Fibroblast of peridontal ligament (primary cell): ENCODE measurements around the gene GREM2.

ENCODE experiments used
- DNase-seq: peaks from one replicate; pipeline ENCODE4 v3.0.0-alpha.2; 2010; ENCODE audit errors: extremely low read depth

GREM2 gene

DNA sequence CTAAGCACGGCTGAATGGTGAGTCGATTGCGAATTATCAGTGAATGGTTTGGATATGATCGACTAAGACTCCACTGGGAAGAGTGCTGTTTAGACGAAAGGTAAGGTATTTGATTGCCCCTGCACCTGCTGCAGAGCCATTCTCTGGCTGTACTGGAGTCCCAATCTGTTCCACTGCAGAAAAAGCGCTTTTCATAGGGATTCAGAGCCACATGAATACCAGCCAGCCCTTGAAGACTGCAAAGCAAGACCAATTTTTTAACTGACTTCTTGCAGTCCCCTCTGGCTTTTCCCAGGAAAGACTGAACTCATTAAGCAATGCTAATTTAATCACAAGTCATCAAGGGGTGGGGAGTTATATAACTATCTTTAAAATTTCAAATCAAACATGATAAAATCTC is 1.3 kb downstream of the GREM2 start:
- peak; percentile 34 for DNase-seq

DNA sequence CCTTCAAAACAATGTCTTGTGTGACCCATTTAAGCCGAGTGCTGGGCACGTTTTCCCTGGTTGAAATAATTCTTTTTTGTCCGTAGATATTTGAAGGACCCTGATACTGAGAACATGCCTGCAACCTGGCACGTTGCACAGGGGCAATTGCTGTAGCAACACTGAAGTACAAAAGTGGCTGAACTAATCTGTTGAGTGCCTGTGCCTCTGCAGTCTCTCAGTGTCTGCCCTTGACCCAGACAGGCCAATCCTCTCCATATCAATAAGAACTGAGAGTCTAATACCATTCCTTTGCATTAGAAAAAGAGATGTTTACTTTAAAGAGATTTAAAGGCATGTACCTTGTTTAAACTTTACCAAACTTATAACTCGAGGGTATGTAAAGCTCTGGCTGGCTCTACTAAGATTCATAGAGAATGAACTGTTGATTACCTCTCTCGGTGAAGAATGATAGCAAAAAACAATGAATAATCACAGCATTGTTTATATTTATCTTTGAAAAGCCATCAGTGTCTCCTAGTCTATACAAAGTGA is 2.4 kb downstream of the GREM2 start:
- DNase-seq = peak; percentile 20

DNA sequence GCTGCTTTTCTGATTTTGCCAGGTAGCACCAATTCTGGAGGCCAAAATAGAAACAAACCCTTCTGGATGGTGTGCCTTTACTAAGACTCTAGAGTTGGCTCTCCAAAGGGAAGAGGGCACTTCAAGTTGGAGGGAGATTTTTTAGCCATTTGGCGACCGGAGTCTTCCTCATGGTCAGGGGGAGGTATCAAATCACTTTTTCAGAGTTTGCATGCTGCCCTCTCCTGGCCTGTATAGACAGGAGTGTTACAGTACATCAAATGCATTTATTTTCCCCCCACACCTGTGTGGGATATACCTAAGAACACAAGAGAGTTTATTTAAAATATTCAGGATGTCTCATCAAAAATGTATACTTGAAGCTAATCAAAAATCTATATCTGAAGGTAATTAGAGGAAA is 3.2 kb downstream of the GREM2 start:
- DNase-seq = peak; percentile 38

DNA sequence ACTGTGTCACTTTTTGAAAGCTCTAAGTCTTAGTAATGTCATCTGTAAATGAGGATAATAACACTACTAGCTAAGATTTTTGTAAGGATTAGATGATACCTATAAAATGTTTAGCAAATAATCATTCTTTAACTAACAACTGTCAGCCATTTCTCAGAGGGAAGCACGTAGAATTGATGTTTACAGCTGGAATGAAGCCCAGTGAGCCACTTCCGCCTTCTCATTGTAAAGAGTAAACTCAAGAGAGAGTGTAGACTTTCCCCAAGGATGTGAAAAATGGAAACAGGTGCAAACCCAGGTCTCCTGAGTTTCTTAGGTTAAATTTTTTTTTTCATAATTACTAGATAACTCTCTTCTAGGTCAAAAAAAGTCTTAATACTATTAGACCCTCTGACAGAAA is 4.9 kb downstream of the GREM2 start:
- DNase-seq = no peak

DNA sequence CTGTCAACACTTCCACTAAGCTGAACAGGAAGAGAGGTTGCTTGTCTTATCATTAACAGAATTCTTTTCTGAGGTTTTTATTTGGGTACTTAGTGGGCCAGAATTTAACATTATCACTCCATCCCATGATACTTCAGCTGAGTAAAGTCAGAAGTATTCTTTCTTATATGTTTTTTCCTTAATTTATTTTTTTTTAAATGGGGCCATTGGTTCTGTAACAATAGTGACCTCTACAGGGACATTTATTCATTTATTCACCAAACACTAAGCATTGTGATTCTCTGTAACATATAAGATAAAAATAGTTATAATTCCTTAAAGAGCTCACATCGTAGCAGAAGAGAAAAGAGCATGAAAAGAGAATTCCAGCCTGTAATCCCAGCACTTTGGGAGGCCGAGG is 9.8 kb downstream of the GREM2 start:
- peak; percentile 57 for DNase-seq

DNA sequence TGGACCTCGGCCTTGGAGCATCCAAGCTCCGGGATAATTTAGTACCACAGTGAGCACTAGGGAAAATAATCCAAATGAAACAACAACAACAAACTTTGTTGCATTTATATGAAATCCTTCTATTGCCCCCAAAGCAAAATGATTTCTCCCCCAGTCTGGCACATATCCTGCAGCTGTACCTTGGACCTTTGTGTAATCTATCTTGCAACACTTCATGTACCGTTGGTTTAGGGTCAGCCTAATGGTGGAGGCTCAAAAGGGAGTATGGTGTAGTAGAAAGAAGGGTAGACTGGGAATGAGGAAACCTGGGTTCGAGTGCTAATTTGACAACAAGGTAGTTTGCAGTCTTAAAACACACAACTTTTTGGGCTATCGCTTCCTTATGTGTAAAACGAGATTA is 12.1 kb downstream of the GREM2 start:
- DNase-seq = no peak

DNA sequence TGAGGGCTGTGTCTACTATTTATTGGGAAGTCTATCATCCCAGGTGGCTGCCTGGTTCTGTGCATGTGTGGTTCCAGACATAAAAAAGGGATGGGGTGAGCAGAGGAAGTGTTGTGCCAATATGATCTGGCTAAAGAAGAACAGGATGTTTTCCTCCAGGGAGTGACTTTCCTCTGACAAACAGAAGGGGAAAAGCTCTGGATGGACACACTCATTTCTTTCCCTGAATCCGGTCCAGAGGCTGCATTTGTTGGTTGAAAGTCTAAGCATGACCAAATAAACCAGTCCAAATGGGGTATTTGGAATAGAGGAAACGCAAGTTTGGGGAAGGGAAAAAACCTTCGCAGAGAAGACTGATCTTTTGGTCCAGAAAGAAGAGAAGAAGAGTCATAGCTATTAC is 12.7 kb downstream of the GREM2 start:
- no peak for DNase-seq

DNA sequence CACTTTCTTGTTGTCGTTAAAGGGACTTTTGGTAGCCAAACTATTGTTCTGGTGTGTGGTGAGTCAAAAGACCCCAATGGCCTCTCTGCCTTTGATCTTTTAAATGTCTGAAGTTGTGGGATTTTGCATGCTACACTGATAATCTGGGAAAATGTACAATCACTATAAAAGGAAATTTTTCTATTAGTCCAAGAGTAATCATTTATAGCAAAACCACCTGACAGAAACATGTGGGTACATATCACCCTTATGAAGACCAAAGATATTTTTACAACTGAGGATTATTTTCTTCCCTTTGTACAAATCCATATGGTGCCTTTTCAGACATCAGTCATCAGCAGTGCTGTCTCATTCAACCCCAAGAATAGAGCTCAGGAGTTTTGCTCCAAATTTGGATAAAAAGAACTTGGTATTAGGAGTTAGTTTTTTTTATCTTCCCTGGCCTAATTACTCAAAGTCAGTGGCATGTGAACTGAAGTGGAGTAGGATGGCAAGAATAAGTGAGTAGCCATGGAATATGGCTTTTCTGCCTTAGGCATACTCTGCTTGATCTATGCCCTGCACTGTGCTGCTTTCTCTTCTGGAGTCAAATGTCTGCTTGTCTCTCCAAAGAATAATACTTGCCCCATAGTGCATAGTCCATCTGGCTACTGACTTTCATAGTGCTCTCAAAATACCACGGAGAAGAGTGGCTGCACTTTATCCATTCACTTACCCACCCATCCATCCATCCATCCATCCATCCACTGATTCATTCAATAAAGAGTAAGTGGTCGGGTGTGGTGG is 13.5 kb downstream of the GREM2 start:
- DNase-seq = no peak

DNA sequence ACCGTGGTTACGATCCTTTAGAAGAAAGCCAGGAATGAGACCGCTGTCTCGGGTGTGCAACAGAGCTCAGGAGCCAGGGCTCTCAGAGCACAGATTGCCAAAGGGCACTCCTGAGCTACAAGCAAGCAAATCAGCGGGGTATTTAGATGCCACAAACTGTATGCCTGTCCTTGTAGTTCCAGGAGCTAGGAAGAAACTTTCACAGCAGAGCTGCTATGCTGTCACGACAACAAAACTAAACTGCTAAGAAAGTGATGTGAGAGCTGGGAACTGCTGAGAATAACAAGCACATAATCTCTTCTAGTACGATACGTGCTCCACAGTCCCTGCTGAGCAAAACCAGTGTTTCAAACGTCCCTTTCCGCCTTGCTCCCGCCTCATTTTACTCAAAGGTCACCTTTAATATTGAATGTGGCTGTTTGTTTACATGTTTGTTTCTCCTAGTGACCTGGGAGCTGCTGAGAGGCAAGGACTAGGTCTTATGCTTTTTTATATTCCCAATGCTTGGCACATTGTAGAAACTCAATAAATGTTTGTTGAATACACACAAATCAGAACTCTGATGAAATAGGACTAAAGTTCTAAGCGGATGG is 14.7 kb downstream of the GREM2 start:
- peak; percentile 51 for DNase-seq

DNA sequence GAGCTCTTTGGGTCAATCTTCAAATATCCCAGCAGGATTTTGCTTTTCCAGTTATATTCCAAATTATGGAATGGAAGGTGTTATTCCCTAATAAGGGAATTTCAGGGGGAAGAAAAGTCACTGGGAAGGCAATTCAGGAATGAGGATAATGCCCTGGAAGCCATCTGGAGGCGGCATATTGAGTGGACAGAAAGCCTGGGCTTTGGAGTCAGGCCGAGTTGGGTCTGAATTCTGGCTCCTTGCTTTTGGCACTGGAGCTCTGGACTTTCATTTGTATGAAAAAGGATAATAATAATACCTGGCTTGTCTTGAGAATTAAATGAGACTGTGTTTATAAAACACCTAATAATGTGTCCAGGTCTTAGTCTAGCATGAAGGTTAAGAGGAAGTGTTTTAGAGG is 16.5 kb downstream of the GREM2 start:
- no peak for DNase-seq

DNA sequence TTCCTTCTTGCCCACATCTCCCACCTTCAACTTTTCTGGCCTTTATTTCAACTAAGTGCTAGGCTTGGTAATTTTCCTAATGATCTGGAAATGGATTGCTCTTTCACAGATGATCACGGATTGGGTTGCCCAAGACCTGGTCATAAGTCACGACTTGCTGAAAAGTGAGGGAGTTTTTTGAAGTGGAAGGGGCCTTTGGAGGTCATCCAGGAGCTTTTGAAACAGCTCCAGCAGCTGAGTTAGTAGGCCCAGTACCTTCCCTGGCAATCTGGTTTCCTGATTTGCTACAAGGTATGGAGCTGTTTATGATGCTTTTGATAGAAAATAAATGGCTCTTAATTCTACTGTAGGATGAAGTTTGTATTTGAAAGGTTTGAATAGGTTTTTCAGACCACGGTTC is 20.4 kb downstream of the GREM2 start:
- no peak for DNase-seq

DNA sequence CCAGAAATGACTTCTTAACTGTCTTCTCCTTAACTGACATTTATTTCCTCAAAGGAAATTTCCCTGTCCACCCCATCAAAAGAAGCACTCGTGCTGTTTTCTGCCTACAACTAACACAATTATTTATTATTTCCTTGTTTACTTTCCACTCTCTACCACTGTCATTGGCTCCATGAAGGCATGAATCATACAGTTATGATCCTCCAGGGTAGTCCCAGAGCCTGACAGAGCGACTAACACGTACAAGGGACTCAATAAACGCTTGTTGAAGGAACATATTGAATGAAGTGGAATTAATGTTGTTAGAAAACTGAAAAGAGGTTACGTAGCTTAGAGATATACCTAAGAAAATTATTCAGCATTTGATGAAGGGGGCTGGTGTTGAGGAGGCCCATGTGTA is 20.9 kb downstream of the GREM2 start:
- no peak for DNase-seq

DNA sequence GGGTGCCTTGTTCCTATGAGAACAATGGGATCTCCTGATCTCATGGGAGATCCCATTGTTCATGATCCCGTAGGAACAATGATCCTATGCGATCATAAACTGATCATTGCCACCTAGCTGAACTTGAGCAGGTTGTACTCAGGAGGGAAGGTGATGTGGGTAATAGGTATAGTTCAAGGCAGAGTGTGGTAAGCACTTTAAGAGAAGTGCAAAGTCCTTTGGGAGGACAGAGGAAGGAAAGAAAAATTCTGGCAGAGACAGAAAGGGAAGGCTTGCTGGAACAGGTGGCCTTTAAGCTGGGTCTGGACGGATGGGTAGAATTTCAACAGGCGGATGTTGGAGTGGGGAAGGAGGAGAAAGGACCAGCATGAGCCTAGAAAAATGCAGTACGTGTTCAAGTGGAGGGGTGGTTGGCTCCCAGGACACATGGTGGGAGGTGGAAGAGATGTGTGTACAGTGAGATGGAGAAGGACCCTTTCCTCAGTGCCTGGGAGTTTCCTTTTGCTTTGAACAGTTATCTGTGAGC is 22.3 kb downstream of the GREM2 start:
- no peak for DNase-seq

DNA sequence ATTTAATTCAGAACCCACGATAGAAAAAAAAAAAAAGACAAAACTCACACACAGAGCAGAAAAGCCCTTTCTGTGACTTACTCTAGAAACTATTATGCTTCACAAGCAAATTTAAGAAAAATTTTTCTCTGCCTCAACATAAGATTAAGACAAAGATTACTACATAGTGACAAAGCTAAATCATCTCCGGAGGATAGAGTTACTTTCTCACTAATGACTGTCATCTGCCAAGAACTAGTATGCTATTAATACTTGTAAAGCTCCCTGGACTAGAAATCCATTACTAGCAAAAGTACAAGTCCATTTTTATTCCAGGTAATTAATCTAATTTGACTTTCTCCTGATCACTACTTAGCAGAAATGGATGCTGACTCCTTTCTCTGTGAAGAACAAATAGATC is 25.9 kb downstream of the GREM2 start:
- DNase-seq = no peak

DNA sequence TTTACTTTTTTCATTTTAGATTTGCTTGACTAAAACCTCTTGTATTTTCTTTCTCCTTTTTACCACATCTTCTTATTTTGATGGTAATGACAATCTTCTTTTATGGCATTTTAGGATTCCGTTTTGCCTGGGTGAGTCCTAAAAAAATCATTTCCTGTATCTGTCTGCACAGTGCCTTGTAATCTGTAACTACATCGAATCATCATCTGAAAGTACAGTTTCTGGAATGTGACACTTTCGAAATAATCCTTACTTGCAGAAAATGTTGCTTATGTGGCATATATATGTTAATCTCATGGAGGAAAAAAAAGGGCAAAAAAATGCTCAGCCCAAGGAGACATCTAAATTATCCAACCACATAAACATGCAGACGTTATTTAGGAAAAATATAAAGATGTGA is 29.0 kb downstream of the GREM2 start:
- no peak for DNase-seq

DNA sequence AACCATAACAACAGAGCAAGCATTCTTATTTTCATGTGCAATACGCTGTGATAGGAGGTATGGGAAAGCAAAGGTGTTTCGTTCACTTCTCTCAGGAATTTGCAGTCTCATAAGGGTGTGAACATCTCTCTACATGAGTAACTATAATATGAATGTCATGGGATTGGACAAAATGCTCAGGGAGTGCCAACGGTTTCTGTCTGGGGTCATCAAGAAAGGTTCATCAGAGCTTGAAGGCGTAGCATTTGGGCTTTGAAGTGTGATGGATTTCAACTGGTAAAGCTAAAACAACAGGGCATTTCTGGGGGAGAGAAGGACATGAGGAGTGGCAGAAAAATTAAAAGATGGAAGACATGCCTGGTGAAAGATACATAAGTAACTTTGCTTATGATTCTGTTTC is 32.4 kb downstream of the GREM2 start:
- DNase-seq = no peak

DNA sequence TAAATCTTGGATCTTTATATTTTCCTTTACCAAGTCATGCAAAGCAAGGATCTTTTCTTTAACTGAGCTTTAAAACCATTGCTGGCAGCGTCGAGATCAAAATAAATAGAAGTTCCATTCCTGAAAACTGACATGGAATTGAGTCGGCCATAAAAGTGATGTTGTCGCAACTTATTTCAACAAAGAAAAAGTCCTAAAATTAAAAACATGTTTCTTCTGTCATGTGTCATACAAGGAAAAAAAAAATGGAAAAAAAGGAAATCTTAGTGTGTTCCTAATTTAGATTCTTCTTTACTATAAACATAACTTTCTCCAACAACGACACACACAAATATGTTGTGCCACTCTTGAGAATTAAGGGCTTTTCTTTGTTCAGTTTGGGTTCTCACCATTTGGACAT is 34.9 kb downstream of the GREM2 start:
- peak; percentile 69 for DNase-seq

DNA sequence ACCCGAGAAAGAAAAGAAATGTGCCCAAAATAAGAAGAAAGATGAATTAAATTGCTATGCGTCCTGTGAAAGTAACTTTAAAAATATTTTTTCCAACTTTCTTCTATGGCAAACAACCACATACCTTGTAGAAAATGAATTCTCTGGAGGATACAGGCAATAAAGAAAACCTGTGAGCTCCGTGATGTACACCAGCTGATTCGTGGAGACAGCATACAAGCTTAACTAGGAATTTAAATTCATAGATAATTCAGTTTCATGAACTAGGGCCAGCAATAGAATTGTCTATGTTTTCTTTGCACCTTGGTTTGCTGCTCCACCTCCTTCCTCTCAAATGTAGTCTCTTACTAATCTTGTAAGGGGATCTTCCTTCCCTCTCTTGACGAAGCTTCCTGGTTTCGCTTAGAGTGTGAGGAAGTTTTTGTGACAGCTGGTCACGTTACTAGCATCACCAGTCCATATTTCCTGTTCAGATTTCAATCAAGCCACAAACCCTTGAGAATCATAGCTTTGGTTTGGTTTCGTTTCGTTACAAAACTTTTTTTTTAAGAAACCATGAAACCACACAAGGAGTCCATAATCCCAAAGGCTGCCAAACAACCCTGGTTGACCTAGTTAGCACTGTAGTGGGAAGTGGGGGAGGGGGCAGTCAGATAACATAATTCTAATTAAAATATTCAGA is 35.8 kb downstream of the GREM2 start:
- peak; percentile 95 for DNase-seq

DNA sequence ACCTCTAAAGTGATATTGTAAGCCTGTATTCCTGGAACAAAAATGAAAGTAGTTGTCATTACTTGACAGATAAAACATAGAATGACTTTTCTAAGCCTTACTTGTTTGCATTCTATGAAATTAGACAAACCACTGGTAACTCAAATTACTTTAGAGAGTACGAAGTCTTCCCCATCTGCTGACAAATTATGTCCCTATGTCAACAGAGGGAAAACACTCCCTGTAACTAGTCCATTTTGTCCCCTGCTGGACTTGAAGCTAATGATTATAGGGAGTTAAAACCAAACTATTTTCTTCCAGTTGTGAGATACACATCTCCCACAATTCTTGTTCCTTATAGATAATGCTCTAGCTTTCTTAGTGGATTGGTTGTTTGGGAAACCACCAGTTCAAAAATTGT is 39.6 kb downstream of the GREM2 start:
- no peak for DNase-seq

DNA sequence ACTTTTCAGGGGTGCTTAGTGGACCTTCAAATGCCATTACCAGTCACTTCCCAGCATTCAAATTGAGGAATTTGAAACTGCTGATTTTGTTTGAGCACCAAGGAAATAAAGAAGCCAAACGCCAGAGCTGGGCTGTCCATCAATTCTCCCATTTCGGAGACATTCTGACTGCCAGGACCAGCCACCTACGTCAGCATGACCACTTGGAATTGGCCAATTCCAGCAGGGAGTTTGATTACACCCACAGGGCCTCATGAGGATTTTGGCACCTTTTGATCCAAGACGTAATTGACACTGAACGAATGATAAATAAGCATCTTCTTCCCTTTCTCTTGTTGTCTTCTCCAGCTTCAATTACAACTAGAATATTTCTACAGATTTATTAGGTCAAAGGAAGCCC is 40.2 kb downstream of the GREM2 start:
- DNase-seq = no peak

DNA sequence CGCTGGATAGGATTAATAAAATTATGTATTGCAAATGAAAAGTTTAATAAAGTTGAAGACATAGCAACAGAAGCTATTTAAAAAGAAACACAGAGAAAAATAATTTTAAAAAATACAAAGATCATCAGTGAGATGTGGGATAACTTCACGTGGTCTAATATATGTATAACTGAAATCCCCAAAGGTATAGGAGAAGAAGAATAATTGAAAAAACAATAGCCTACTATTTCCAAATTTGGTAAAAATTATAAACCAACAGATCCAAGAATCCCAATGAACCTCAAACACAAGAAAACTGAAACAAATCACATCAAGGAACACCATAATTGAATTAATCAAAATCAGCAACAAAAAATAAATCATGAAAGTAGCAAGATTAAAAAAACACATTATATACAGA is 44.9 kb downstream of the GREM2 start:
- no peak for DNase-seq

DNA sequence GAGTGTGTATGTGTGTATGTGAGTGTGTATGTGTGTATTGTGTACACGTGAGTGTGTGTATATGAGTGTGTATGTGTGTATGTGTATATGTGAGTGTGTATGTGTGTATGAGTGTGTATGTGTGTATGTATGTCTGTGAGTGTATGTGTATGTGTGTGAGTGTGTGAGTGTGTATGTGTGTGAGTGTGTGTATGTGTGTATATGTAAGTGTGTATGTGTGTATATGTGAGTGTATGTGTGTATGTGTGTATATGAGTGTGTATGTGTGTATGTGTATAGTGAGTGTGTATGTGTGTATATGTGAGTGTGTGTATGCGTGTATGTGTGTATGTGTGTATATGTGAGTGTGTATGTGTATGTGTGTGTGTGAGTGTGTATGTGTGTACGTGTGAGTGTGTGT is 49.2 kb downstream of the GREM2 start:
- DNase-seq = no peak

DNA sequence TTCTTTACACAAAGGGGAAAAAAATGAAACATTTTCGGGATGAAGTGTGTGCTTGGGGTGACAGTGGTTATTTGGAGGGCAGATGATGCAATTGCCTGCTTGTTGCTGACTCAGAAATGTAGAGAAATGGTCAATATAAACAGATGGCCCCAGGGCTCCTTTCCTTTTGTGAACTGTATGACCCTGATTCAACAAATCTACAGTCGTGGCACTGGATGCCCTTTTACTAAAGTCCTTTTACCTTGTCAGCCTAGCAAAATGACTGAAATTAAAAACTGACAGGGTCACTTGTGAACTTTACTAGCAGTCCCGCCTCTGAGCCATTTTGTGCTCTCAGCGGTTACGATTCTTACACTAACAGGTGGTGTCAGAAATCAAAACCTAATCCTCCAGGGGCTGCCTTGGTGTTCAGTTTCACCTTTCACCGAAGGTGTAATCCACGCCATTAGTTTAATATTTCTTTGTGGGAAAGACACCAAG is 49.8 kb downstream of the GREM2 start:
- peak; percentile 70 for DNase-seq
